ENCODE data around the gene AKAP13.

DNA sequence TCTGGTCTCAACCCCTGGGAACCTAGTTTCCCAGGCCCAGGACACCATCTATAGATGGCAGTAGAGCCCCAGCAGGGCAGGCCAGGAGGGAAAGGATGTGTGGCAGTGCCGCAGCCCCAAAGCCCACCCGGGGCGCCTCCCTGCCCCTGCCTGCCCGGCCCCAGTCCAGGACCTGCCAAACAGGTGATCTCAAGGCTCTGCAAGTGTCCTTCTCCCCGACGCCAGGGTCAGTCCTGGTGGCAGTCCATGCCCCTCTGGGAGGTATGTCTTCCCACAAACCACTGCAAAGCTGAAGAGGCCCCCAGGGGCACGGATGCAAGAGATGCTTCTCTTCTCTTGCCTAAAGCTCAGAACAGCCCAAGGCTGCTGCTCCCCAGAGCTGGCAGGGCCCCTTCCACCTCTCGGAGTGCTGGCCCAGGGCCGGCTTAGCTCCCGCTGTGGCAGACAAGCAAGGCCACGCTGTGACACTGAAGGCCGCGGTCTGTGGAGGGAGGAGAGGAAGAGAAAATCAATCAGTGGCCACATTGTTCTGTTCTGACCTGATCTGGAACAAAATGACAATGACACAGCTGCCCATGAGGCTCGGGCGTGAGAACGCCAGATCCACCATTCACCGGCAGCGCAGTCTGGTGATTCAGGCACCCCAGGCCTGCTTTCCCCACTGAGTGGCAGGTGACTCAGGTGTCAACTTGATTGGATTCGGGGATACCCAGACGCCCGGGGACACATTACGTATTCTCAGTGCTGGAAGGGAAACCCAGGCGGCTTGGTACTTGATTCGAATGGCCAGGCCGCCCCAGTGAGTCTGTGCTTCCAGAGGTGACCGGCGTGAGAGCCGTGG is 380.3 kb downstream of the AKAP13 start:
- TF ChIP-seq, protein P1, sequence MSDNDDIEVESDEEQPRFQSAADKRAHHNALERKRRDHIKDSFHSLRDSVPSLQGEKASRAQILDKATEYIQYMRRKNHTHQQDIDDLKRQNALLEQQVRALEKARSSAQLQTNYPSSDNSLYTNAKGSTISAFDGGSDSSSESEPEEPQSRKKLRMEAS (IDR thresholded peaks at IDR 0.05) = no peak
- TF ChIP-seq, protein P2, sequence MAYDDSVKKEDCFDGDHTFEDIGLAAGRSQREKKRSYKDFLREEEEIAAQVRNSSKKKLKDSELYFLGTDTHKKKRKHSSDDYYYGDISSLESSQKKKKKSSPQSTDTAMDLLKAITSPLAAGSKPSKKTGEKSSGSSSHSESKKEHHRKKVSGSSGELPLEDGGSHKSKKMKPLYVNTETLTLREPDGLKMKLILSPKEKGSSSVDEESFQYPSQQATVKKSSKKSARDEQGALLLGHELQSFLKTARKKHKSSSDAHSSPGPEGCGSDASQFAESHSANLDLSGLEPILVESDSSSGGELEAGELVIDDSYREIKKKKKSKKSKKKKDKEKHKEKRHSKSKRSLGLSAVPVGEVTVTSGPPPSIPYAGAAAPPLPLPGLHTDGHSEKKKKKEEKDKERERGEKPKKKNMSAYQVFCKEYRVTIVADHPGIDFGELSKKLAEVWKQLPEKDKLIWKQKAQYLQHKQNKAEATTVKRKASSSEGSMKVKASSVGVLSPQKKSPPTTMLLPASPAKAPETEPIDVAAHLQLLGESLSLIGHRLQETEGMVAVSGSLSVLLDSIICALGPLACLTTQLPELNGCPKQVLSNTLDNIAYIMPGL (CRISPR knock-in tag; IDR thresholded peaks at IDR 0.05; ENCODE audit: borderline replicate concordance) = no peak
- no peak for TF ChIP-seq GATA3 (IDR thresholded peaks at IDR 0.05; ENCODE audit: borderline replicate concordance)
- TF ChIP-seq, protein P3, sequence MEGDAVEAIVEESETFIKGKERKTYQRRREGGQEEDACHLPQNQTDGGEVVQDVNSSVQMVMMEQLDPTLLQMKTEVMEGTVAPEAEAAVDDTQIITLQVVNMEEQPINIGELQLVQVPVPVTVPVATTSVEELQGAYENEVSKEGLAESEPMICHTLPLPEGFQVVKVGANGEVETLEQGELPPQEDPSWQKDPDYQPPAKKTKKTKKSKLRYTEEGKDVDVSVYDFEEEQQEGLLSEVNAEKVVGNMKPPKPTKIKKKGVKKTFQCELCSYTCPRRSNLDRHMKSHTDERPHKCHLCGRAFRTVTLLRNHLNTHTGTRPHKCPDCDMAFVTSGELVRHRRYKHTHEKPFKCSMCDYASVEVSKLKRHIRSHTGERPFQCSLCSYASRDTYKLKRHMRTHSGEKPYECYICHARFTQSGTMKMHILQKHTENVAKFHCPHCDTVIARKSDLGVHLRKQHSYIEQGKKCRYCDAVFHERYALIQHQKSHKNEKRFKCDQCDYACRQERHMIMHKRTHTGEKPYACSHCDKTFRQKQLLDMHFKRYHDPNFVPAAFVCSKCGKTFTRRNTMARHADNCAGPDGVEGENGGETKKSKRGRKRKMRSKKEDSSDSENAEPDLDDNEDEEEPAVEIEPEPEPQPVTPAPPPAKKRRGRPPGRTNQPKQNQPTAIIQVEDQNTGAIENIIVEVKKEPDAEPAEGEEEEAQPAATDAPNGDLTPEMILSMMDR (IDR thresholded peaks at IDR 0.05) = peak; percentile 51
- no peak for TF ChIP-seq POLR2A (IDR thresholded peaks at IDR 0.05; ENCODE audit: low read length)
- TF ChIP-seq TP53 (CRISPR knock-in tag; IDR thresholded peaks at IDR 0.05) = no peak
- TF ChIP-seq CEBPB (IDR thresholded peaks at IDR 0.05) = no peak
- no peak for TF ChIP-seq RFX5 (IDR thresholded peaks at IDR 0.05)
- TF ChIP-seq, protein P4, sequence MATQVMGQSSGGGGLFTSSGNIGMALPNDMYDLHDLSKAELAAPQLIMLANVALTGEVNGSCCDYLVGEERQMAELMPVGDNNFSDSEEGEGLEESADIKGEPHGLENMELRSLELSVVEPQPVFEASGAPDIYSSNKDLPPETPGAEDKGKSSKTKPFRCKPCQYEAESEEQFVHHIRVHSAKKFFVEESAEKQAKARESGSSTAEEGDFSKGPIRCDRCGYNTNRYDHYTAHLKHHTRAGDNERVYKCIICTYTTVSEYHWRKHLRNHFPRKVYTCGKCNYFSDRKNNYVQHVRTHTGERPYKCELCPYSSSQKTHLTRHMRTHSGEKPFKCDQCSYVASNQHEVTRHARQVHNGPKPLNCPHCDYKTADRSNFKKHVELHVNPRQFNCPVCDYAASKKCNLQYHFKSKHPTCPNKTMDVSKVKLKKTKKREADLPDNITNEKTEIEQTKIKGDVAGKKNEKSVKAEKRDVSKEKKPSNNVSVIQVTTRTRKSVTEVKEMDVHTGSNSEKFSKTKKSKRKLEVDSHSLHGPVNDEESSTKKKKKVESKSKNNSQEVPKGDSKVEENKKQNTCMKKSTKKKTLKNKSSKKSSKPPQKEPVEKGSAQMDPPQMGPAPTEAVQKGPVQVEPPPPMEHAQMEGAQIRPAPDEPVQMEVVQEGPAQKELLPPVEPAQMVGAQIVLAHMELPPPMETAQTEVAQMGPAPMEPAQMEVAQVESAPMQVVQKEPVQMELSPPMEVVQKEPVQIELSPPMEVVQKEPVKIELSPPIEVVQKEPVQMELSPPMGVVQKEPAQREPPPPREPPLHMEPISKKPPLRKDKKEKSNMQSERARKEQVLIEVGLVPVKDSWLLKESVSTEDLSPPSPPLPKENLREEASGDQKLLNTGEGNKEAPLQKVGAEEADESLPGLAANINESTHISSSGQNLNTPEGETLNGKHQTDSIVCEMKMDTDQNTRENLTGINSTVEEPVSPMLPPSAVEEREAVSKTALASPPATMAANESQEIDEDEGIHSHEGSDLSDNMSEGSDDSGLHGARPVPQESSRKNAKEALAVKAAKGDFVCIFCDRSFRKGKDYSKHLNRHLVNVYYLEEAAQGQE (IDR thresholded peaks at IDR 0.05) = no peak
